ENCODE results near the gene PRSS38. TPM values are rescaled to one million over a fixed set of nuclear protein-coding genes. Genes with fewer than 3 reads are reported as not detected.

The PRSS38 gene
- total RNA-seq, 1 experiment from 2014 or later, result not detected

- BruUV-seq (replicated peaks), result no TSS peak
- no peak overlapping the region for H3K4me2 ChIP-seq (ENCODE audit: low read length)
- no peaks in the 10 kb centered on the region for H4K20me1 ChIP-seq (ENCODE audit: insufficient read depth)
- intact Hi-C loops (cut with micrococcal nuclease), result no loop called here
- no peaks in the 10 kb centered on the region for H3K79me2 ChIP-seq (ENCODE audit: insufficient read depth, low read length)
- H3K27ac ChIP-seq (ENCODE audit: low read depth, low read length), result no peak overlapping the region
- CTCF ChIA-PET, result no interaction called here
- no peaks in the 10 kb centered on the region for H3K27me3 ChIP-seq (ENCODE audit: insufficient read depth, low read length)
- no peaks in the 10 kb centered on the region for H3K9me2 ChIP-seq (ENCODE audit: insufficient read depth)
- H3K4me1 ChIP-seq (ENCODE audit: control insufficient read depth in 1 of 2, insufficient read depth in 2 of 2, low read length in 2 of 2), result peaks cover 16 to 32% of the 10 kb centered on the region in 2 experiments
- no peaks in the 10 kb centered on the region for H3K36me3 ChIP-seq (ENCODE audit: control insufficient read depth in 1 of 2, insufficient read depth in 2 of 2, low read length in 2 of 2)
- POLR2A ChIA-PET, result no interaction called here
- RAD21 ChIA-PET (ENCODE audit: low non-redundant PET in 1 of 2, low total read pairs in 2 of 2, uncharacterized antibody in 2 of 2, unreplicated experiment in 2 of 2), result no interaction called here
- H3K4me3 ChIP-seq (replicated peaks in 1 of 2; ENCODE audit: low read depth in 1 of 2, low read length in 2 of 2), result no peak overlapping the region
- no peak overlapping the region for H2AFZ ChIP-seq (ENCODE audit: low read depth, low read length, poor library complexity, severe bottlenecking)
- ATAC-seq (no peak), DNase-seq (ENCODE audit: low read depth, low spot score) (no peak)
- TF ChIP-seq SIN3A (IDR thresholded peaks at IDR 0.05; ENCODE audit: low read depth), result no peak
- no peak for TF ChIP-seq POLR2AphosphoS5 (IDR thresholded peaks at IDR 0.05; ENCODE audit: low read depth, low read length)
- no peak for TF ChIP-seq ZFX (IDR thresholded peaks at IDR 0.05)
- no peak for TF ChIP-seq EZH2phosphoT487 (IDR thresholded peaks at IDR 0.05; ENCODE audit: borderline replicate concordance)
- no peaks in the 10 kb centered on the region for H3K9me3 ChIP-seq (ENCODE audit: control insufficient read depth in 1 of 2, insufficient read depth in 1 of 2, low read depth in 1 of 2, low read length in 2 of 2)
- no peak overlapping the region for H3K9ac ChIP-seq (ENCODE audit: low read length)
Observed at GRCh38 chr1:227790868-227791267, 24.6 kb upstream of the PRSS38 start.

DNA sequence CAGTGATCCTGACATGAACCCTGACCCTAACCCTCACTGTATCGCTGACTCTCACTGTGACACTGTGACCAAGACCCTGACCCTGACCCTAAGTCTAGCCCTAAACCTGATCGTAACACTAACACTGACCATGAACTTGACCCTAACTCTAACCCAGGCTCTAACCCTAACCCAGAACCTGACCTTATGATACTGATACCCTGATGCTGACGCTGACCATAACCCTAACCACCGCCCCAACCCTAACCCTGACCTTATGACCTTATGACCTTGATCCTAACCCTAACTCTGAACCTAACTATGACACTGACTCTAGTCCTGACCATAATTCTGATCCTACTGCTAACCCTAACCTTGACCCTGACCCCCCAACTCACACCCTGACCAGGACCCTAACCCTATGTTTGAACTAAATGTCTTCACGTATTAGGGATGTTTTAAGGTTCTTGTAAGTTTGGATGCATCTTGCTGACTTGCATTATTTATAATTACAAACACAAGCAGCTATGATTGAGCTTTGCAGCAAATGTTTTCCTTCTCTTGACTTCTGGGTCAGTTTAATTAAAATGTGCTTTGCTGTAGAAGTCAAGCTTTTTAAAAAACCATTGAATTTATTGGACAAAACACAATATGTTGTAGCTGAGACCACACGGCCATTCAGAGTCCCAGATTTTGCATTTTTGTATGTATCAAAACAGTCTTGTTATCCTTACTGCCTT, 23.9 kb upstream of the PRSS38 start:
- POLR2A ChIA-PET, result no interaction called here
- H4K20me1 ChIP-seq (ENCODE audit: insufficient read depth), result no peaks in the 10 kb centered on the region
- TF ChIP-seq CEBPB (IDR thresholded peaks at IDR 0.05; ENCODE audit: low read depth) (no peak), CTCF (IDR thresholded peaks at IDR 0.05 in 2 of 3, conservative IDR thresholded peaks at IDR 0.05 in 1 of 3; ENCODE audit: borderline replicate concordance in 1 of 3, insufficient read depth in 1 of 3, low read depth in 2 of 3, low read length in 2 of 3) (no peak), SRF (IDR thresholded peaks at IDR 0.05; ENCODE audit: low read depth) (no peak), POLR2AphosphoS5 (IDR thresholded peaks at IDR 0.05; ENCODE audit: low read depth, low read length) (no peak), FOSL1 (IDR thresholded peaks at IDR 0.05; ENCODE audit: low read depth) (no peak), POLR2A (IDR thresholded peaks at IDR 0.05; ENCODE audit: borderline replicate concordance, extremely low read depth, insufficient read depth, insufficient read length) (no peak), SIN3A (IDR thresholded peaks at IDR 0.05; ENCODE audit: low read depth) (no peak), ZBTB33 (IDR thresholded peaks at IDR 0.05; ENCODE audit: extremely low read depth, insufficient replicate concordance, low read length) (no peak), ZNF274 (IDR thresholded peaks at IDR 0.05; ENCODE audit: low read depth, low read length) (no peak), SP1 (IDR thresholded peaks at IDR 0.05; ENCODE audit: low read depth) (no peak), JUND (IDR thresholded peaks at IDR 0.05) (no peak), EGR1 (IDR thresholded peaks at IDR 0.05; ENCODE audit: low read depth) (no peak), ZFX (IDR thresholded peaks at IDR 0.05) (no peak), EZH2 (IDR thresholded peaks at IDR 0.05) (no peak)
- TF ChIP-seq, protein P1, sequence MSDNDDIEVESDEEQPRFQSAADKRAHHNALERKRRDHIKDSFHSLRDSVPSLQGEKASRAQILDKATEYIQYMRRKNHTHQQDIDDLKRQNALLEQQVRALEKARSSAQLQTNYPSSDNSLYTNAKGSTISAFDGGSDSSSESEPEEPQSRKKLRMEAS (IDR thresholded peaks at IDR 0.05), result no peak
- TF ChIP-seq, protein P2, sequence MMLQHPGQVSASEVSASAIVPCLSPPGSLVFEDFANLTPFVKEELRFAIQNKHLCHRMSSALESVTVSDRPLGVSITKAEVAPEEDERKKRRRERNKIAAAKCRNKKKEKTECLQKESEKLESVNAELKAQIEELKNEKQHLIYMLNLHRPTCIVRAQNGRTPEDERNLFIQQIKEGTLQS (IDR thresholded peaks at IDR 0.05), result no peak

More for the DNA sequence above, 23.9 kb upstream of the PRSS38 start:
- no TSS peak for BruUV-seq (replicated peaks)
- Histone ChIP-seq H3K27ac (ENCODE audit: low read depth, low read length) (no peak overlapping the region), H3K4me1 (ENCODE audit: control insufficient read depth in 1 of 2, insufficient read depth in 2 of 2, low read length in 2 of 2) (peaks cover 16 to 32% of the 10 kb centered on the region in 2 experiments), H3K4me3 (replicated peaks in 1 of 2; ENCODE audit: low read depth in 1 of 2, low read length in 2 of 2) (no peak overlapping the region), H3K9me2 (ENCODE audit: insufficient read depth) (no peaks in the 10 kb centered on the region), H3K79me2 (ENCODE audit: insufficient read depth, low read length) (no peaks in the 10 kb centered on the region), H3K9ac (ENCODE audit: low read length) (no peak overlapping the region), H3K9me3 (ENCODE audit: control insufficient read depth in 1 of 2, insufficient read depth in 1 of 2, low read depth in 1 of 2, low read length in 2 of 2) (no peaks in the 10 kb centered on the region), H3K36me3 (ENCODE audit: control insufficient read depth in 1 of 2, insufficient read depth in 2 of 2, low read length in 2 of 2) (no peaks in the 10 kb centered on the region), H3K27me3 (ENCODE audit: insufficient read depth, low read length) (no peaks in the 10 kb centered on the region), H2AFZ (ENCODE audit: low read depth, low read length, poor library complexity, severe bottlenecking) (no peak overlapping the region), H3K4me2 (ENCODE audit: low read length) (no peak overlapping the region)
- RAD21 ChIA-PET (ENCODE audit: low non-redundant PET in 1 of 2, low total read pairs in 2 of 2, uncharacterized antibody in 2 of 2, unreplicated experiment in 2 of 2), result no interaction called here
- ATAC-seq (no peak), DNase-seq (ENCODE audit: low read depth, low spot score) (no peak)
- intact Hi-C loops (cut with micrococcal nuclease), result no loop called here
- CTCF ChIA-PET, result no interaction called here
